WTC11 (cell line): ENCODE data around the gene NOD1. TPM values are rescaled to one million over a fixed set of nuclear protein-coding genes. Genes with fewer than 3 reads are reported as not detected.

Experiments
- ATAC-seq: fragments of 200-7000 bp; cut with Tn5 transposase; 2 replicates; pipeline ENCODE4 v1.10.0; 2021; ENCODE audit warnings: mild to moderate bottlenecking, moderate library complexity
- CTCF ChIA-PET: fragments of 300-600 bp; sonication (Branson Sonifier 250); formaldehyde crosslinking; loops from one replicate; lab custom pipeline; 2021; ENCODE audit warnings: antibody characterized with exemption; lab: Charles Lee
- POLR2A ChIA-PET: fragments of 350-600 bp; sonication (Branson Sonifier 250); formaldehyde crosslinking; loops from one replicate; lab custom pipeline; 2021; ENCODE audit warnings: antibody characterized with exemption; lab: Charles Lee
- DNase-seq: peaks from one replicate; pipeline ENCODE4 v3.0.0; 2021; ENCODE audit warnings: low spot score
- H3K27ac Mint-ChIP-seq: 2 replicates; pipeline ENCODE4 v1.8.0; 2021; ENCODE audit warnings: mixed read lengths
- H3K27me3 Mint-ChIP-seq: 2 replicates; pipeline ENCODE4 v1.8.0; 2021; ENCODE audit warnings: low read depth, mild to moderate bottlenecking, moderate library complexity, mixed read lengths
- H3K36me3 Mint-ChIP-seq: 2 replicates; pipeline ENCODE4 v1.8.0; 2021; ENCODE audit warnings: mixed read lengths
- H3K4me1 Mint-ChIP-seq: 2 replicates; pipeline ENCODE4 v1.8.0; 2022; ENCODE audit warnings: mixed read lengths
- H3K4me3 Mint-ChIP-seq: 2 replicates; pipeline ENCODE4 v1.8.0; 2021; ENCODE audit warnings: mild to moderate bottlenecking, moderate library complexity, mixed read lengths
- H3K9me3 Mint-ChIP-seq: 2 replicates; pipeline ENCODE4 v1.8.0; 2021; ENCODE audit warnings: mixed read lengths
- CREM ChIP-seq: sonication (generic); formaldehyde crosslinking; IDR thresholded peaks from 2 replicates; pipeline ENCODE4 v1.8.1; 2022; ENCODE audit warnings: mild to moderate bottlenecking, missing genetic modification reagents, moderate library complexity
- GTF2I ChIP-seq: fragments of 250-450 bp; sonication (Bioruptor Pico); conservative IDR thresholded peaks from 2 replicates; pipeline ENCODE4 v1.4.0; 2021; ENCODE audit warnings: mild to moderate bottlenecking
- IRF2 ChIP-seq: sonication (generic); formaldehyde crosslinking; IDR thresholded peaks from 2 replicates; pipeline ENCODE4 v1.8.0; 2022; ENCODE audit warnings: low read depth, missing genetic modification reagents, borderline replicate concordance
- NR3C1 ChIP-seq: sonication (generic); formaldehyde crosslinking; conservative IDR thresholded peaks from 2 replicates; pipeline ENCODE4 v1.8.1; 2023; ENCODE audit warnings: low read depth, mild to moderate bottlenecking, missing genetic modification reagents
- PRRX2 ChIP-seq: fragments of 250-450 bp; sonication (Bioruptor Pico); IDR thresholded peaks from 2 replicates; pipeline ENCODE4 v1.8.0; 2021; ENCODE audit warnings: mild to moderate bottlenecking
- RELA ChIP-seq: sonication (generic); formaldehyde crosslinking; IDR thresholded peaks from 2 replicates; pipeline ENCODE4 v1.8.1; 2022; ENCODE audit warnings: missing genetic modification reagents, mild to moderate bottlenecking, borderline replicate concordance
- ZNF263 ChIP-seq: sonication (generic); formaldehyde crosslinking; IDR thresholded peaks from 2 replicates; pipeline ENCODE4 v1.8.1; 2022; ENCODE audit warnings: low read depth, mild to moderate bottlenecking, moderate library complexity, missing genetic modification reagents
- ZNF317 ChIP-seq: sonication (generic); formaldehyde crosslinking; IDR thresholded peaks from 2 replicates; pipeline ENCODE4 v1.8.1; 2023; ENCODE audit warnings: low read depth, mild to moderate bottlenecking, moderate library complexity, missing genetic modification reagents, borderline replicate concordance
- total RNA-seq: library from RNA; stranded (reverse); gene quantifications from 3 replicates; pipeline ENCODE4 v1.2.3, GENCODE V29; 2021
- TF ChIP-seq, protein P1 (sequence below): sonication (generic); formaldehyde crosslinking; IDR thresholded peaks from 2 replicates; pipeline ENCODE4 v1.8.0; 2022; ENCODE audit warnings: missing genetic modification reagents
- TF ChIP-seq, protein P2 (sequence below): fragments of 200-600 bp; IDR thresholded peaks from 2 replicates; pipeline ENCODE4 v1.8.0; 2022; ENCODE audit warnings: antibody characterized with exemption
- TF ChIP-seq, protein P3 (sequence below): sonication (generic); formaldehyde crosslinking; IDR thresholded peaks from 2 replicates; pipeline ENCODE4 v1.8.1; 2023; ENCODE audit warnings: mild to moderate bottlenecking, missing genetic modification reagents, borderline replicate concordance
- TF ChIP-seq, protein P4 (sequence below): sonication (generic); formaldehyde crosslinking; IDR thresholded peaks from 2 replicates; pipeline ENCODE4 v1.8.1; 2022; ENCODE audit warnings: low read depth, missing genetic modification reagents, borderline replicate concordance
- TF ChIP-seq, protein P5 (sequence below): fragments of 250-450 bp; sonication (Bioruptor Pico); conservative IDR thresholded peaks from 2 replicates; pipeline ENCODE4 v1.9.0; 2021; ENCODE audit warnings: mild to moderate bottlenecking
- TF ChIP-seq, protein P6 (sequence below): sonication (generic); formaldehyde crosslinking; IDR thresholded peaks from 2 replicates; pipeline ENCODE4 v1.8.0; 2022; ENCODE audit warnings: mild to moderate bottlenecking, missing genetic modification reagents
- TF ChIP-seq, protein P7 (sequence below): sonication (generic); formaldehyde crosslinking; IDR thresholded peaks from 2 replicates; pipeline ENCODE4 v1.8.0; 2023; ENCODE audit warnings: mild to moderate bottlenecking, missing genetic modification reagents

NOD1 gene
- total RNA-seq, 1 experiment from 2014 or later: 6.4 TPM

DNA sequence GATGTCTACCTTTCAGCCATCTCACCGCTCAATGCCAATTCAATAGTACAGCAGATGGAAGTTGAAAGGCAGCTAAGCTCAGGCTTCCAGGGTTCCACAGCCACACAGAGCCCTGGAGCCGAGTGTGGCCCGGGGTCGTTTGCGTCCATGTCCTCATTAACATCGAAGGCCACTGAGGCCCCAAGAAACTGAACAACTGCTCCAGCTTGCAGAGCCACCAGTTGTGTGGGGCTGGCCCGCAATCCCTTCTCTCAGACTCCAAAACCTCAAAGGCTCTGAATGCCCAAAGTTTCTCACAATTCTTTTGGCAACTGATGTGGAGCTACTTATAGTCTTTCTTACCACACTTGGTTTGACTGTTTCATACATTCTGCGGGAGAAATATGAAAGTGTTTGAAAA, 31.1 kb downstream of the NOD1 start (continued):
- TF ChIP-seq, protein P1, sequence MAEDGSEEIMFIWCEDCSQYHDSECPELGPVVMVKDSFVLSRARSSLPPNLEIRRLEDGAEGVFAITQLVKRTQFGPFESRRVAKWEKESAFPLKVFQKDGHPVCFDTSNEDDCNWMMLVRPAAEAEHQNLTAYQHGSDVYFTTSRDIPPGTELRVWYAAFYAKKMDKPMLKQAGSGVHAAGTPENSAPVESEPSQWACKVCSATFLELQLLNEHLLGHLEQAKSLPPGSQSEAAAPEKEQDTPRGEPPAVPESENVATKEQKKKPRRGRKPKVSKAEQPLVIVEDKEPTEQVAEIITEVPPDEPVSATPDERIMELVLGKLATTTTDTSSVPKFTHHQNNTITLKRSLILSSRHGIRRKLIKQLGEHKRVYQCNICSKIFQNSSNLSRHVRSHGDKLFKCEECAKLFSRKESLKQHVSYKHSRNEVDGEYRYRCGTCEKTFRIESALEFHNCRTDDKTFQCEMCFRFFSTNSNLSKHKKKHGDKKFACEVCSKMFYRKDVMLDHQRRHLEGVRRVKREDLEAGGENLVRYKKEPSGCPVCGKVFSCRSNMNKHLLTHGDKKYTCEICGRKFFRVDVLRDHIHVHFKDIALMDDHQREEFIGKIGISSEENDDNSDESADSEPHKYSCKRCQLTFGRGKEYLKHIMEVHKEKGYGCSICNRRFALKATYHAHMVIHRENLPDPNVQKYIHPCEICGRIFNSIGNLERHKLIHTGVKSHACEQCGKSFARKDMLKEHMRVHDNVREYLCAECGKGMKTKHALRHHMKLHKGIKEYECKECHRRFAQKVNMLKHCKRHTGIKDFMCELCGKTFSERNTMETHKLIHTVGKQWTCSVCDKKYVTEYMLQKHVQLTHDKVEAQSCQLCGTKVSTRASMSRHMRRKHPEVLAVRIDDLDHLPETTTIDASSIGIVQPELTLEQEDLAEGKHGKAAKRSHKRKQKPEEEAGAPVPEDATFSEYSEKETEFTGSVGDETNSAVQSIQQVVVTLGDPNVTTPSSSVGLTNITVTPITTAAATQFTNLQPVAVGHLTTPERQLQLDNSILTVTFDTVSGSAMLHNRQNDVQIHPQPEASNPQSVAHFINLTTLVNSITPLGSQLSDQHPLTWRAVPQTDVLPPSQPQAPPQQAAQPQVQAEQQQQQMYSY (CRISPR knock-in tag): no peak
- TF ChIP-seq IRF2 (CRISPR knock-in tag): no peak
- no peak for TF ChIP-seq ZNF263 (CRISPR knock-in tag)
- TF ChIP-seq RELA (CRISPR knock-in tag): no peak
- no peak for TF ChIP-seq NR3C1 (CRISPR knock-in tag)
- no peak for TF ChIP-seq CREM
- TF ChIP-seq, protein P2, sequence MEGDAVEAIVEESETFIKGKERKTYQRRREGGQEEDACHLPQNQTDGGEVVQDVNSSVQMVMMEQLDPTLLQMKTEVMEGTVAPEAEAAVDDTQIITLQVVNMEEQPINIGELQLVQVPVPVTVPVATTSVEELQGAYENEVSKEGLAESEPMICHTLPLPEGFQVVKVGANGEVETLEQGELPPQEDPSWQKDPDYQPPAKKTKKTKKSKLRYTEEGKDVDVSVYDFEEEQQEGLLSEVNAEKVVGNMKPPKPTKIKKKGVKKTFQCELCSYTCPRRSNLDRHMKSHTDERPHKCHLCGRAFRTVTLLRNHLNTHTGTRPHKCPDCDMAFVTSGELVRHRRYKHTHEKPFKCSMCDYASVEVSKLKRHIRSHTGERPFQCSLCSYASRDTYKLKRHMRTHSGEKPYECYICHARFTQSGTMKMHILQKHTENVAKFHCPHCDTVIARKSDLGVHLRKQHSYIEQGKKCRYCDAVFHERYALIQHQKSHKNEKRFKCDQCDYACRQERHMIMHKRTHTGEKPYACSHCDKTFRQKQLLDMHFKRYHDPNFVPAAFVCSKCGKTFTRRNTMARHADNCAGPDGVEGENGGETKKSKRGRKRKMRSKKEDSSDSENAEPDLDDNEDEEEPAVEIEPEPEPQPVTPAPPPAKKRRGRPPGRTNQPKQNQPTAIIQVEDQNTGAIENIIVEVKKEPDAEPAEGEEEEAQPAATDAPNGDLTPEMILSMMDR: no peak
- TF ChIP-seq, protein P3, sequence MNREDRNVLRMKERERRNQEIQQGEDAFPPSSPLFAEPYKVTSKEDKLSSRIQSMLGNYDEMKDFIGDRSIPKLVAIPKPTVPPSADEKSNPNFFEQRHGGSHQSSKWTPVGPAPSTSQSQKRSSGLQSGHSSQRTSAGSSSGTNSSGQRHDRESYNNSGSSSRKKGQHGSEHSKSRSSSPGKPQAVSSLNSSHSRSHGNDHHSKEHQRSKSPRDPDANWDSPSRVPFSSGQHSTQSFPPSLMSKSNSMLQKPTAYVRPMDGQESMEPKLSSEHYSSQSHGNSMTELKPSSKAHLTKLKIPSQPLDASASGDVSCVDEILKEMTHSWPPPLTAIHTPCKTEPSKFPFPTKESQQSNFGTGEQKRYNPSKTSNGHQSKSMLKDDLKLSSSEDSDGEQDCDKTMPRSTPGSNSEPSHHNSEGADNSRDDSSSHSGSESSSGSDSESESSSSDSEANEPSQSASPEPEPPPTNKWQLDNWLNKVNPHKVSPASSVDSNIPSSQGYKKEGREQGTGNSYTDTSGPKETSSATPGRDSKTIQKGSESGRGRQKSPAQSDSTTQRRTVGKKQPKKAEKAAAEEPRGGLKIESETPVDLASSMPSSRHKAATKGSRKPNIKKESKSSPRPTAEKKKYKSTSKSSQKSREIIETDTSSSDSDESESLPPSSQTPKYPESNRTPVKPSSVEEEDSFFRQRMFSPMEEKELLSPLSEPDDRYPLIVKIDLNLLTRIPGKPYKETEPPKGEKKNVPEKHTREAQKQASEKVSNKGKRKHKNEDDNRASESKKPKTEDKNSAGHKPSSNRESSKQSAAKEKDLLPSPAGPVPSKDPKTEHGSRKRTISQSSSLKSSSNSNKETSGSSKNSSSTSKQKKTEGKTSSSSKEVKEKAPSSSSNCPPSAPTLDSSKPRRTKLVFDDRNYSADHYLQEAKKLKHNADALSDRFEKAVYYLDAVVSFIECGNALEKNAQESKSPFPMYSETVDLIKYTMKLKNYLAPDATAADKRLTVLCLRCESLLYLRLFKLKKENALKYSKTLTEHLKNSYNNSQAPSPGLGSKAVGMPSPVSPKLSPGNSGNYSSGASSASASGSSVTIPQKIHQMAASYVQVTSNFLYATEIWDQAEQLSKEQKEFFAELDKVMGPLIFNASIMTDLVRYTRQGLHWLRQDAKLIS (CRISPR knock-in tag): no peak
- no peak for TF ChIP-seq GTF2I (CRISPR knock-in tag)

DNA sequence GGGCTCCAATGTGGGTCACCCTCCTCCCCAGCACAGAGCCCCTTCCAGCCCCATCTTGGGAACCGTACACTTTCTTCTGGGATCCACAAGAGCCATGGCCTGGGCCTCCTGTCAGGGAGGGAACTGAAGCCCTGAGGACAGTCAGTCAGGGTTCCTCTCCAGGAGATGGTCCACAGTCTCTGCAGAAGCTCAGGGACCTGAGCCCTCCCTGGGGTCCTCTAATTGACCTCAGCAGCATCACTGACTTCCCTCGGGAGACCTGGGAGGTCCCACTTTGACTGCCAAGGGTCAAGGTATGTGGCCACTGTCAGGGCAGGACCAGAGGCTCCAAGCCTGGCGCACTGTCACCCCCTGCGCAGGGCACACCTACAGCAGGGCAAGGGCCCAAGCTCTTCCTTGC, 32.3 kb downstream of the NOD1 start:
- ChIA-PET CTCF (interaction anchor here (0.9 to 1.2 kb wide), 2 partner anchors 23 to 118 kb away, joined by 3 read pairs; no protein-coding TSS in a partner anchor), POLR2A (no interaction called here)
- ATAC-seq (no peak), DNase-seq (no peak)
- H3K4me3 Mint-ChIP-seq: no peak overlapping the region
- H3K27ac Mint-ChIP-seq: no peak overlapping the region
- no peaks in the 10 kb centered on the region for H3K27me3 Mint-ChIP-seq
- H3K4me1 Mint-ChIP-seq: peaks cover 22% of the 10 kb centered on the region
- peaks cover 3% of the 10 kb centered on the region for H3K36me3 Mint-ChIP-seq
- H3K9me3 Mint-ChIP-seq: no peaks in the 10 kb centered on the region
- TF ChIP-seq, protein P2: no peak
- TF ChIP-seq, protein P4, sequence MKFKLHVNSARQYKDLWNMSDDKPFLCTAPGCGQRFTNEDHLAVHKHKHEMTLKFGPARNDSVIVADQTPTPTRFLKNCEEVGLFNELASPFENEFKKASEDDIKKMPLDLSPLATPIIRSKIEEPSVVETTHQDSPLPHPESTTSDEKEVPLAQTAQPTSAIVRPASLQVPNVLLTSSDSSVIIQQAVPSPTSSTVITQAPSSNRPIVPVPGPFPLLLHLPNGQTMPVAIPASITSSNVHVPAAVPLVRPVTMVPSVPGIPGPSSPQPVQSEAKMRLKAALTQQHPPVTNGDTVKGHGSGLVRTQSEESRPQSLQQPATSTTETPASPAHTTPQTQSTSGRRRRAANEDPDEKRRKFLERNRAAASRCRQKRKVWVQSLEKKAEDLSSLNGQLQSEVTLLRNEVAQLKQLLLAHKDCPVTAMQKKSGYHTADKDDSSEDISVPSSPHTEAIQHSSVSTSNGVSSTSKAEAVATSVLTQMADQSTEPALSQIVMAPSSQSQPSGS (CRISPR knock-in tag): no peak
- TF ChIP-seq, protein P5, sequence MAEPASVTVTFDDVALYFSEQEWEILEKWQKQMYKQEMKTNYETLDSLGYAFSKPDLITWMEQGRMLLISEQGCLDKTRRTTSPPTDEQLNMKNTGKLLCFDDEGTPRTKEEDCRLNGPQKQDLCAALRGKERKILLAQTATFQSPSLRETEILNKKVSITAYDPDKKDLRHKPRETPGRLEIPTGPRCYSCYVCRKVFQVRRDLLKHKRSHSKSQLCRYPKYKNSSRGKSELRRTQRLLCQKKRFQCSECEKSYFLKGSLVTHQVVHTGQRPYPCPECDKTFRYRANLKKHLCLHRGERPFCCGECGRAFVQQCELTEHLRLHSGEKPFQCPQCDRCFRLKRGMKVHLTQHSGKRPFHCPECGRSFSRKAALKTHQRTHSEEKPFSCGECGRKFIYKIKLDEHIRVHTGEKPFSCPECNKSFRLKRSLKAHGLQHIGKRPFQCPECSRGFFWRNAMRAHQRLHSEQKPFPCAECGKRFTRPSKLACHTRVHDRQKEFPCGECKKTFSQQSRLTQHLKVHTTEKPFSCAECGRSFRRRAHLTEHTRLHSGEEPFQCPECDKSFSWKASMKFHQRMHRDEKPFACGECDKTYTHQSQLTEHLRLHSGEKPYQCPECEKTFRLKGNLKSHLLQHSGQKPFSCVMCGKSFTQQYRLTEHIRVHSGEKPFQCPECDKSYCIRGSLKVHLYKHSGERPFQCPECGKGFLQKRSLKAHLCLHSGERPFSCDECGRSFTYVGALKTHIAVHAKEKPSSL: no peak
- no peak for TF ChIP-seq ZNF317 (CRISPR knock-in tag)
- TF ChIP-seq PRRX2 (CRISPR knock-in tag): no peak
- TF ChIP-seq, protein P6, sequence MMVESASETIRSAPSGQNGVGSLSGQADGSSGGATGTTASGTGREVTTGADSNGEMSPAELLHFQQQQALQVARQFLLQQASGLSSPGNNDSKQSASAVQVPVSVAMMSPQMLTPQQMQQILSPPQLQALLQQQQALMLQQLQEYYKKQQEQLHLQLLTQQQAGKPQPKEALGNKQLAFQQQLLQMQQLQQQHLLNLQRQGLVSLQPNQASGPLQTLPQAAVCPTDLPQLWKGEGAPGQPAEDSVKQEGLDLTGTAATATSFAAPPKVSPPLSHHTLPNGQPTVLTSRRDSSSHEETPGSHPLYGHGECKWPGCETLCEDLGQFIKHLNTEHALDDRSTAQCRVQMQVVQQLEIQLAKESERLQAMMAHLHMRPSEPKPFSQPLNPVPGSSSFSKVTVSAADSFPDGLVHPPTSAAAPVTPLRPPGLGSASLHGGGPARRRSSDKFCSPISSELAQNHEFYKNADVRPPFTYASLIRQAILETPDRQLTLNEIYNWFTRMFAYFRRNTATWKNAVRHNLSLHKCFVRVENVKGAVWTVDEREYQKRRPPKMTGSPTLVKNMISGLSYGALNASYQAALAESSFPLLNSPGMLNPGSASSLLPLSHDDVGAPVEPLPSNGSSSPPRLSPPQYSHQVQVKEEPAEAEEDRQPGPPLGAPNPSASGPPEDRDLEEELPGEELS (CRISPR knock-in tag): no peak
- TF ChIP-seq, protein P7, sequence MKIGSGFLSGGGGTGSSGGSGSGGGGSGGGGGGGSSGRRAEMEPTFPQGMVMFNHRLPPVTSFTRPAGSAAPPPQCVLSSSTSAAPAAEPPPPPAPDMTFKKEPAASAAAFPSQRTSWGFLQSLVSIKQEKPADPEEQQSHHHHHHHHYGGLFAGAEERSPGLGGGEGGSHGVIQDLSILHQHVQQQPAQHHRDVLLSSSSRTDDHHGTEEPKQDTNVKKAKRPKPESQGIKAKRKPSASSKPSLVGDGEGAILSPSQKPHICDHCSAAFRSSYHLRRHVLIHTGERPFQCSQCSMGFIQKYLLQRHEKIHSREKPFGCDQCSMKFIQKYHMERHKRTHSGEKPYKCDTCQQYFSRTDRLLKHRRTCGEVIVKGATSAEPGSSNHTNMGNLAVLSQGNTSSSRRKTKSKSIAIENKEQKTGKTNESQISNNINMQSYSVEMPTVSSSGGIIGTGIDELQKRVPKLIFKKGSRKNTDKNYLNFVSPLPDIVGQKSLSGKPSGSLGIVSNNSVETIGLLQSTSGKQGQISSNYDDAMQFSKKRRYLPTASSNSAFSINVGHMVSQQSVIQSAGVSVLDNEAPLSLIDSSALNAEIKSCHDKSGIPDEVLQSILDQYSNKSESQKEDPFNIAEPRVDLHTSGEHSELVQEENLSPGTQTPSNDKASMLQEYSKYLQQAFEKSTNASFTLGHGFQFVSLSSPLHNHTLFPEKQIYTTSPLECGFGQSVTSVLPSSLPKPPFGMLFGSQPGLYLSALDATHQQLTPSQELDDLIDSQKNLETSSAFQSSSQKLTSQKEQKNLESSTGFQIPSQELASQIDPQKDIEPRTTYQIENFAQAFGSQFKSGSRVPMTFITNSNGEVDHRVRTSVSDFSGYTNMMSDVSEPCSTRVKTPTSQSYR (CRISPR knock-in tag): no peak
